Heart right ventricle (tissue), 16 donors: ENCODE results near the gene UBE2E1. TPM values are rescaled to one million over a fixed set of nuclear protein-coding genes. Genes with fewer than 3 reads are reported as not detected.
"Not testable (repeated sequence)": the region's sequence is repeated elsewhere in the genome, so short reads cannot be mapped to it uniquely, and the experiment has no call there.

Experiments used
- ATAC-seq, 8 donors: fragments of 200-7000 bp; cut with Tn5 transposase; one replicate each; pipeline ENCODE4 v1.9.1; 2020; ENCODE audit warnings: mild to moderate bottlenecking in 8 of 8, moderate library complexity in 8 of 8, moderate number of reproducible peaks in 1 of 8
- DNase-seq, 2 donors: peaks; one replicate each; pipeline ENCODE4 v3.0.0-alpha.2; 2020
- H3K27ac ChIP-seq, 10 donors: fragments of 200-600 bp; sonication (generic) in 2 of 10; one replicate each; pipeline versions ENCODE4 v1.5.0 to v1.8.0; 2020 to 2022; ENCODE audit warnings: mild to moderate bottlenecking in 3 of 10
- H3K27me3 ChIP-seq, 7 donors: fragments of 200-600 bp; one replicate each; pipeline ENCODE4 v1.8.0; 2021 to 2022; ENCODE audit warnings: mild to moderate bottlenecking in 2 of 7
- H3K36me3 ChIP-seq, 9 donors: fragments of 200-600 bp; sonication (generic) in 1 of 9; one replicate each; pipeline versions ENCODE4 v1.5.0 to v1.8.0; 2020 to 2022; ENCODE audit warnings: mild to moderate bottlenecking in 2 of 9
- H3K4me1 ChIP-seq, 9 donors: fragments of 200-600 bp; sonication (generic) in 1 of 9; one replicate each; pipeline versions ENCODE4 v1.5.0 to v1.8.0; 2020 to 2022; ENCODE audit warnings: mild to moderate bottlenecking in 4 of 9
- H3K4me3 ChIP-seq, 10 donors: fragments of 200-600 bp; sonication (generic) in 2 of 10; one replicate each; pipeline versions ENCODE4 v1.5.0 to v1.8.0; 2020 to 2022; ENCODE audit warnings: mild to moderate bottlenecking in 7 of 10, moderate library complexity in 2 of 10
- H3K9me3 ChIP-seq, 11 donors: fragments of 200-600 bp in 10 of 11; sonication (generic) in 2 of 11; one replicate each; pipeline versions ENCODE4 v1.5.0 to v1.8.0; 2013 to 2022; ENCODE audit warnings: mild to moderate bottlenecking in 2 of 11, control low read depth in 1 of 11, moderate library complexity in 1 of 11
- WGBS, 2 donors: extraction: QIAGEN DNeasy Blood & Tissue Kit; methylation state at CpG; one replicate each; pipeline ENCODE4 v1.1.7; 2013; ENCODE audit warnings: inconsistent platforms in 1 of 2; 5-methylcytosine and 5-hydroxymethylcytosine counted together
- intact Hi-C, 10 donors: fragments of 100-400 bp; cut with DNase I; formaldehyde crosslinking; loops; one replicate each; pipeline versions ENCODE4 v1.11.1 to v1.14.2; 2022
- polyA plus RNA-seq, 2 donors: library from polyadenylated mRNA; stranded (reverse); fragments of 200-250 nt; gene quantifications; one replicate each; pipeline ENCODE4 v1.2.3, GENCODE V29; 2013
- total RNA-seq, 10 donors: library from RNA; stranded (reverse); fragmentation: NEBNext Ultra II Directional in 3 of 10; extraction: Animal tissue kit (Norgen Biotek cat#: 25700) in 3 of 10; gene quantifications; one replicate each; pipeline versions ENCODE4 v1.2.1 to v1.2.4, GENCODE V29; 2021 to 2023
- TF ChIP-seq, protein P1 (sequence below), 9 donors: fragments of 200-600 bp; sonication (generic) in 2 of 9; IDR thresholded peaks; one replicate each; pipeline versions ENCODE4 v1.5.0 to v1.8.0; 2021 to 2022; ENCODE audit warnings: antibody characterized with exemption in 9 of 9, mild to moderate bottlenecking in 5 of 9, moderate library complexity in 1 of 9
- donor health status: Arrhythmogenic right ventricular cardiomyopathy.
- donor health status: ischemic (EF 13 %, LVEDD 7.1; RV severe dilation, severe dysfunction).
- donor health status: healthy with polysubstance abuse.
- donor health status: DM: no; HTN: yes; CAD: no.
- donor health status: DM: no; HTN: no; CAD: no.
- donor health status: ischemic (EF 25% LVEDD 6.9; RV normal size, moderate dysfunction).
- donor health status: ischemic (EF 25% LVEDD 5.7; RV mildly dilated, moderate dysfunction).
- donor health status: healthy.
- donor health status: DM: yes; HTN: yes; CAD: no.
- donor health status: Ischemic cardiomyopathy.
- donor health status: ischemic (EF 35%, LVEDD 5.7; RV mildly dilated, moderate dysfunction).
- donor health status: nonischemic (EF 11% LVEDD 7.7; RV severe dilation, severe dysfunction).
- donor health status: DM: yes; HTN: yes; CAD: no.
- donor health status: PGD.
- donor health status: ischemic (EF 29% LVEDD 5.4; RV normal size, mild dysfunction).
- donor health status: nonischemic (EF 23%, LVEDD 6.1; RV moderate dilation, normal function).

Gene UBE2E1
- total and polyA plus RNA-seq, 12 donors = 45.2 to 88.8 (median 64.5) TPM

GRCh38 chr3:23867400-23867799 is 61.6 kb downstream of the UBE2E1 start:
- WGBS, 2 donors = 74 to 75% methylated on average over 1 of the region's 1 CpG
- Histone ChIP-seq H3K27me3 (no peaks in the 10 kb centered on the region), H3K36me3 (no peaks in the 10 kb centered on the region), H3K4me3 (no peak overlapping the region), H3K9me3 (no peaks in the 10 kb centered on the region), H3K4me1 (peaks cover 10 to 73% (median 51%) of the 10 kb centered on the region in 9 donors), H3K27ac (no peak overlapping the region)
- DNase-seq = no peak
- TF ChIP-seq, protein P1, sequence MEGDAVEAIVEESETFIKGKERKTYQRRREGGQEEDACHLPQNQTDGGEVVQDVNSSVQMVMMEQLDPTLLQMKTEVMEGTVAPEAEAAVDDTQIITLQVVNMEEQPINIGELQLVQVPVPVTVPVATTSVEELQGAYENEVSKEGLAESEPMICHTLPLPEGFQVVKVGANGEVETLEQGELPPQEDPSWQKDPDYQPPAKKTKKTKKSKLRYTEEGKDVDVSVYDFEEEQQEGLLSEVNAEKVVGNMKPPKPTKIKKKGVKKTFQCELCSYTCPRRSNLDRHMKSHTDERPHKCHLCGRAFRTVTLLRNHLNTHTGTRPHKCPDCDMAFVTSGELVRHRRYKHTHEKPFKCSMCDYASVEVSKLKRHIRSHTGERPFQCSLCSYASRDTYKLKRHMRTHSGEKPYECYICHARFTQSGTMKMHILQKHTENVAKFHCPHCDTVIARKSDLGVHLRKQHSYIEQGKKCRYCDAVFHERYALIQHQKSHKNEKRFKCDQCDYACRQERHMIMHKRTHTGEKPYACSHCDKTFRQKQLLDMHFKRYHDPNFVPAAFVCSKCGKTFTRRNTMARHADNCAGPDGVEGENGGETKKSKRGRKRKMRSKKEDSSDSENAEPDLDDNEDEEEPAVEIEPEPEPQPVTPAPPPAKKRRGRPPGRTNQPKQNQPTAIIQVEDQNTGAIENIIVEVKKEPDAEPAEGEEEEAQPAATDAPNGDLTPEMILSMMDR (IDR thresholded peaks at IDR 0.05) = peak in 2 of 9 donors; percentile 7 to 9
- ATAC-seq = no peak
- intact Hi-C loops = loop anchor here in 2 of 10 donors (5.0 to 10.0 kb wide), 2 partner anchors 53 to 390 kb away; no protein-coding TSS in a partner anchor

- DNase-seq (no peak), ATAC-seq (no peak)
- WGBS, 2 donors = 71 to 78% methylated on average over 1 of the region's 1 CpG
- TF ChIP-seq, protein P1 (IDR thresholded peaks at IDR 0.05) = no peak
- H3K4me3 ChIP-seq = no peak overlapping the region
- H3K27ac ChIP-seq = no peak overlapping the region
- no peaks in the 10 kb centered on the region for H3K36me3 ChIP-seq
- no peaks in the 10 kb centered on the region for H3K9me3 ChIP-seq
- intact Hi-C loops = loop anchor here in 2 of 10 donors (5.0 to 10.0 kb wide), 2 partner anchors 53 to 391 kb away; no protein-coding TSS in a partner anchor
- H3K27me3 ChIP-seq = no peaks in the 10 kb centered on the region
- H3K4me1 ChIP-seq = peaks cover 10 to 70% (median 51%) of the 10 kb centered on the region in 9 donors
Observed at GRCh38 chr3:23867838-23868237, 62.1 kb downstream of the UBE2E1 start.

DNA sequence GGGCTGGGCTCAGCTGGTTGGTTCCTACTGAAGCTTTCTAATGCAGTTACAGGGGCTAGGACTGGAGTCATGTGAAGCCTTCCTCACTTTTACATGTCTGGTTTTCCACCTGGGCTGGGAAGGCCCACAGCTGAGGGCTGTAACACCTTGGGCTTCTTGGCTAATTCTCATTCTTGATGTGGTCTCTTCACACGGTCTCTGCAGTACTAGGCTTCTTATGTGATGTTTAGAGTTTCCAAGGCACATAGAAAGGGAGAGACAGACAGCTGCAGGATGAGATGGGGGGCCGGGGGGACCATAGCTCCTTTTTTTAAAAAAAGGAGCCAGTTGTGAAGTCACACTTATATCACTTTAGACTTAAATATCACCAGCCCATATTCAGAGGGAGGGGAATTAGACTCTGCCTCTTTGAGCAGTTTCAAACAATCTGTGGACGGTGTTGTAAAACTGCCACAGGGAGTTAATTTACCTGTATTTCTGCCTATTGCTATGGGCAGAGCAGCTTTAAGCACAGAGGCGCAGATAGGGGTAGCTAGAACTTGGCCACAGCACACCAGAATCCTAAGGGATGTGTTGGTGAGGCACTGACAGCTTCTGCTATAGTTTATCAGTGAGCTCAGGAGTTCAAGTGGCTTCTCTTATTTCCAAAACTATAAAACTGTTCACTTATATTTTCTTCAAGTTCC is 64.4 kb downstream of the UBE2E1 start:
- Histone ChIP-seq H3K4me3 (no peak overlapping the region), H3K27me3 (no peaks in the 10 kb centered on the region), H3K9me3 (no peaks in the 10 kb centered on the region), H3K4me1 (peaks cover 18 to 72% (median 51%) of the 10 kb centered on the region in 9 donors), H3K27ac (peak overlapping the region in 4 of 10 donors; percentile 16 to 50 (median 42)), H3K36me3 (no peaks in the 10 kb centered on the region)
- TF ChIP-seq, protein P1 (IDR thresholded peaks at IDR 0.05) = peak in 3 of 9 donors; percentile 14 to 29 (median 28)
- DNase-seq (peak in 1 of 2 donors; percentile 43), ATAC-seq (peak; percentile 66 to 95 (median 86))
- intact Hi-C loops = loop anchor here in 2 of 10 donors (5.0 to 10.0 kb wide), 2 partner anchors 55 to 393 kb away; no protein-coding TSS in a partner anchor
- 50 to 68% methylated on average over 4 of the region's 4 CpGs for WGBS, 2 donors

DNA sequence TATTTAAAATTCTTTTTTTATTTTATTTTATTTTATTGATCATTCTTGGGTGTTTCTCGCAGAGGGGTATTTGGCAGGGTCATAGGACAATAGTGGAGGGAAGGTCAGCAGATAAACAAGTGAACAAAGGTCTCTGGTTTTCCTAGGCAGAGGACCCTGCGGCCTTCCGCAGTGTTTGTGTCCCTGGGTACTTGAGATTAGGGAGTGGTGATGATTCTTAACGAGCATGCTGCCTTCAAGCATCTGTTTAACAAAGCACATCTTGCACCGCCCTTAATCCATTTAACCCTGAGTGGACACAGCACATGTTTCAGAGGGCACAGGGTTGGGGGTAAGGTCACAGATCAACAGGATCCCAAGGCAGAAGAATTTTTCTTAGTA is 64.9 kb downstream of the UBE2E1 start:
- H3K36me3 ChIP-seq, DNase-seq, H3K27me3 ChIP-seq, intact Hi-C loops, H3K4me3 ChIP-seq, H3K9me3 ChIP-seq: not testable (repeated sequence)
- H3K27ac ChIP-seq = peak overlapping the region in 2 of 10 donors; percentile 16 to 50
- peak in 3 of 8 donors; percentile 28 to 40 (median 38) for ATAC-seq
- H3K4me1 ChIP-seq = peaks cover 16 to 72% (median 49%) of the 10 kb centered on the region in 9 donors
- WGBS, 2 donors = 48 to 52% methylated on average over 1 of the region's 5 CpGs

- H3K9me3 ChIP-seq, intact Hi-C loops, ATAC-seq, H3K36me3 ChIP-seq, H3K27ac ChIP-seq, DNase-seq, H3K4me3 ChIP-seq, H3K27me3 ChIP-seq: not testable (repeated sequence)
- WGBS, 2 donors = 96 to 100% methylated on average over 10 to 31 of the region's 34 CpGs
- H3K4me1 ChIP-seq = peaks cover 9 to 71% (median 49%) of the 10 kb centered on the region in 9 donors
Observed at GRCh38 chr3:23871361-23871760, 65.6 kb downstream of the UBE2E1 start.
